Stimulated activated CD4-positive, alpha-beta T cell treated with anti-CD3 and anti-CD28 coated beads, Interleukin-15, amount 100 ng/mL, for 48 hours (primary cell): ENCODE measurements around the gene ST6GALNAC3.
"Not testable (repeated sequence)": the region's sequence is repeated elsewhere in the genome, so short reads cannot be mapped to it uniquely, and the experiment has no call there.

Source experiments
- DNase-seq, 2 donors: peaks; one replicate each; pipeline ENCODE4 v3.0.0-alpha.2; 2020; ENCODE audit warnings: low read depth in 2 of 2

The ST6GALNAC3 gene

GRCh38 chr1:76340056-76340455, 265.5 kb downstream of the ST6GALNAC3 start:
- no peak for DNase-seq

DNA sequence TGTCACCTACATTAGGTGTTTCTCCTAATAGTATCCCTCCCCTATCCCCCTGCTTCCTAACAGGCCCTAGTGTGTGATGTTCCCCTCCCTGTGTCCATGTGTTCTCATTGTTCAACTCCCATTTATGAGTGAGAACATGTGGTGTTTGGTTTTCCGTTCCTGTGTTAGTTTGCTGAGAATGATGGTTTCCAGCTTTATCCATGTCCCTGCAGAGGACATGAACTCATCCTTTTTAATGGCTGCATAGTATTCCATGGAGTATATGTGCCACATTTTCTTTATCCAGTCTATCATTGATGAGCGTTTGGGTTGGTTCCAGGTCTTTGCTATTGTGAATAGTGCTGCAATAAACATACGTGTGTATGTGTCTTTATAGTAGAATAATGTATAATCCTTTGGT, 267.3 kb downstream of the ST6GALNAC3 start:
- not testable (repeated sequence) for DNase-seq

DNA sequence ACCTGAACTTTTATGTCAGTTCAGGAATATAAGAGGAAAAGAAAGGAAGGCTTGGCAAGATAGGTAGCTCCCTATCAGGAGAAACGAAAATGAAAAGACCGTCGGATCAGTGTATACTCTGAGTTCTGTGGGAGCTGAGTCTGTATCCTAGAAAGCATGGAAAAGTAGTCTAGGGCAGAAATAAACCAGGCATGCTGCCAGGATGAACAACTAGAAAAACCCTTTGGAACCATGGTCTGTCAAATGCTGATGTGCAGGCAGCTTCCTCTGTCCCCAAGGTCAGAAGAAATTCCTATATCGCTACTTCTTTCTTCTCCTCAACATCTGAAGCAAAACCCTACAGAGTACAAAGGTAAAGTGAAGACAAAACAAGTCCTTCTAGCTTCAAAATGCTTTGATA, 268.8 kb downstream of the ST6GALNAC3 start:
- no peak for DNase-seq

- no peak for DNase-seq
Measured at GRCh38 chr1:76351655-76352054, 277.1 kb downstream of the ST6GALNAC3 start.

GRCh38 chr1:76352741-76353435, 278.3 kb downstream of the ST6GALNAC3 start:
- no peak for DNase-seq

GRCh38 chr1:76354236-76354635, 279.7 kb downstream of the ST6GALNAC3 start:
- no peak for DNase-seq

GRCh38 chr1:76366726-76367125, 292.2 kb downstream of the ST6GALNAC3 start:
- DNase-seq = no peak

GRCh38 chr1:76371941-76372340, 297.4 kb downstream of the ST6GALNAC3 start:
- DNase-seq = no peak

- no peak for DNase-seq
Measured at GRCh38 chr1:76374086-76374485, 299.5 kb downstream of the ST6GALNAC3 start.

GRCh38 chr1:76377247-76377646, 302.7 kb downstream of the ST6GALNAC3 start:
- no peak for DNase-seq

DNA sequence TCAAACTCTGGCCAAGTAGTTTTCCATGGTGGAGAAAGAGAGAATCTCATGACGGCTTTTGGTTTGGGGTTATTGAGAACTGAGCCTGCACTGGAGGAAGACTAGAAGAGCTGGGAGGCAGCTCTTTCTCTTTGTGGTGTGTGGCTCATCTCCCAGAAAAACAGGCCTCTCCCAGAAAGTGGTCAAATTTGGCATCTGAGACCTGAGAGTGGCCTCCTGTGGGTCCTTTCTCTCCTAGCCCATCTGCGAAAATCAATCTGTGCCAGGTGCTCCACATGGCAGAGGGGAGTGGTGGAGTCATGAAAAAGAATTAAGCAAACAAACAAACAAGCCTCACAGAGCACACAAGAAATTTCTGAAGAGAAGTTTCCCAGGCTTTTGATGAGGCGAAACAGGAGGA, 305.0 kb downstream of the ST6GALNAC3 start:
- DNase-seq = no peak

- DNase-seq = no peak
Measured at GRCh38 chr1:76381450-76382097, 307.0 kb downstream of the ST6GALNAC3 start.

DNA sequence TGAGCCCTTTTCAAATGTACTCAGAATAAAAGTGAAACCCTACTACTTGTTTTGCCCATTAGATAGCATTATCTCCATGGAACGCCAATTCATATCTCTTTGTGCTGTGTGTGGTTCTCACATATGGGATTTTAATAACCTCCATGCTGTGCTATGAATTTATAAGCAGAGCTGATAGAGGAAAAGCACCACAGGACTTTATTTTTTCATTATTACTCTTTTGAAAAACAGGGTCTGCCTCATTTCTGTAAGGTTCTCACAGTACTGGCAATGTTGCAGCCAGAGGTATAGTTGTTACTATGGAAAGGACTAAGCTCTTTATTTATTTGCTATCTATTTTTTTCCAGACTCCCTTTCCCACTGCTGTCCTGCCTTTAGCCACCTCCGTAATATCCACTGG, 313.7 kb downstream of the ST6GALNAC3 start:
- no peak for DNase-seq

- no peak for DNase-seq
Measured at GRCh38 chr1:76390456-76390855, 315.9 kb downstream of the ST6GALNAC3 start.

DNA sequence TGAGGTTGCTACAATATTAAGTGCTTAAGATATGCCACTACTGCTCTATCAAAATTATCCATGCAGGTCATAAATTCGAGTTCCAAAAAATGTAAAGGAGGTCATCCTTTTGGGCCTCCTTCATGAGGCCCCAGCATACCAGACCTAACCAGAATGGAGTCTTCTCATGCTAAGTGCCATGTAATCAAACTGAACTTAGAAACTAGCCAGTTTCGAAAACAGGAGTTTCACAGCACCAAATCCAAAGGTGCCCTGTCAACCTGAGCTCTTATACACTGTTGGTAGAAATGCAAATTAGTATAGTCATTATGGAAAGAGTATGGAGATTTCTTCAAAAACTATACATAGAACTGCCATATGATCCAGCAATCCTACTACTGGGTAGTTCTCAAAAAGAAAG, 320.5 kb downstream of the ST6GALNAC3 start:
- DNase-seq = no peak

DNA sequence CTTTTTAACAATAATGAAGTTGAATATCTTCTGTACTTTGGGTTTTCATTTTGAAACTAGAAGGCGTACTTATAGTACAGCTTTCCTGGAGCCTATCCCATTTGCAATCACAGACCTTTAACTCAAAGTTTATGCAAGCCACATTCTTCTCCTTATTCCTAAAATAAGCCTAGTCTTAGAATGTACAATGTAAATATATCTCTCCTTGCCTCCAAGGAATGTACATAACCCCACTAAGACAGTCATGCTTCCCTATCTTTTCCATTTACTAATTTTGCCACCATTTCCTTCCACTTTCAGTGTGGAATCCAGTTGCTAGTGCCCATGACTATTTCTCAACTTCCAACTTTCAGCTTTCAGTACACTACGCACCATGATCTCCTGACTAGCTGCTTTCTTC, 327.6 kb downstream of the ST6GALNAC3 start:
- DNase-seq = no peak

GRCh38 chr1:76408303-76408702, 333.8 kb downstream of the ST6GALNAC3 start:
- DNase-seq = no peak

GRCh38 chr1:76410499-76410898, 336.0 kb downstream of the ST6GALNAC3 start:
- DNase-seq = no peak

DNA sequence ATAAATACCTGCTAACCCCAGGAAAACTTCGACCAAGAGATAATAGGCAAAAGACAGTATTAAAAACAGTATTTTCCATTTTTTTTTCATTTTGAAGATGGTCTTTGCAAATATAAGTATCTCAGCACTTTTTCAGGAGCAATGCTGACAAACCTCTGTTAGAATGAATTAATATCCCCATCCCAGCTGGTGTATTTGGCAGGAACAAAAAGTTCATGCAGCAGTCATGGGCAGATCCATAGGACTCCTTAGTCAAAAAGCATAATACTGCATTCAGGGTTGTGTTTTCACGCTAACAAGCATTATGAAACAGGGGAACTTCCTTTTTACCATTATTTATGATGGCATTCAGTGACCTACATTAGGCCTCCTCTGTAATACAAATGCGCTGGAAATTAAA, 344.0 kb downstream of the ST6GALNAC3 start:
- DNase-seq = no peak

DNA sequence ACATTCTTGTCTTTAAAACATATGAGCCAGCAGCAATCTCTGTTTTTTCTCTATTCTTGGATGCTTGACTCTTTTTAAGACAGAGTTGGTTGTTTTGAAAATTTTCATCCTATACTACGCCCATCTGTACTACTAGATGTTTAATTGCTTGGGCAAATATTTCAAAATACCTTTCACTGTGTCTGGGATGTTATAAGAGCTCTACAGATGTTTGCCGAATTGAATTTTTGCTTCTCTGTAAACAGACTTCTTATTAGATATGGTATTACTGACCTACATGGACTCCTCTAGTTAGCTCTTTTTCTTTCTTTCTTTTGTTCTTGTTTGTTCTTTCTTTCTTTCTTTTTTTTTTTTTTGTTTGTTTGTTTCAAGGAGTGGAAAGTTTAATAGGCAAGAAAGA, 345.1 kb downstream of the ST6GALNAC3 start:
- DNase-seq = no peak

DNA sequence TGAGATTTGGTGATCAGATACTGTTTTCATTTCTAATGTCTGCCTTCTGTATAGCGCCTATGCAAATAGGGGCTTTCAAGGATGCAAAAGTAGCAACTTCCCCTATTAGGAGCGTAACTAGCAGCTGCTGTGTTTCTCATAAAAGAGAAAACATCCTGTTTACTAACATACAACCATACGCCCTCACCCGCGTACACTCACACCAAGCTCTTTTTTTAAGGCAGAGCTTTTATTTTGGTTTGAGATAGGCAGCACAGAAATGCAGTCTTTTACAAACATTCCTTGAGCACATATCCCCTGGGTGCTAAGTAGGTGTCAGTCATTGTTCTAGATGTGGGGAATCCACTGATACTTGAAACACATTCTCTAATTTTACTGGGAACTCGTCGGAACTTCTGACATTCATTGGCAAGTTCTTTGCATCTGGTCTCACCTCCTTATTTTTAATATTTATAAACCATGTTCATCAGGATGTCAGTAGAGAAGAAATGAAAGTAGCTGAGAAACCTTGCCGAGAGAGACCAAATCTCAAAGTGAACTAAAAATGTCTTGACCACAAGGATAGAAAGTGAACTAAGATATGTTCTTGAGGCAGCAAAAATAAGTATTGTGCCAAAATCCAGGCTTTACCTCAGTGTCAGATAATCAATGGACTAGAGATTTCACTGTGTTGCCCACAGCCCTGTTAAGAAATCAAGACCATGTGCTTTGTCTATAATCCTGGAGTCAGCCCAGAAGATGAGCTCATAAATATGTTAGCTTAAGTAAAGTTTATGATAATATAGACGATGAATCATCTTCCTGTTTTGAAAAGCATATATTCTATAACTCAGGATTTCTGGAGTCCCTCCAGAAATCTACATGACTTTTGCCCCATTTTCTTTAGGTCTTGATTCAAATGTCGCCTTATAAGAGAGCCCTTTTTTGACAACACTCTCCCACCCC, 350.9 kb downstream of the ST6GALNAC3 start:
- DNase-seq = no peak

- no peak for DNase-seq
Measured at GRCh38 chr1:76426606-76427005, 352.1 kb downstream of the ST6GALNAC3 start.

DNA sequence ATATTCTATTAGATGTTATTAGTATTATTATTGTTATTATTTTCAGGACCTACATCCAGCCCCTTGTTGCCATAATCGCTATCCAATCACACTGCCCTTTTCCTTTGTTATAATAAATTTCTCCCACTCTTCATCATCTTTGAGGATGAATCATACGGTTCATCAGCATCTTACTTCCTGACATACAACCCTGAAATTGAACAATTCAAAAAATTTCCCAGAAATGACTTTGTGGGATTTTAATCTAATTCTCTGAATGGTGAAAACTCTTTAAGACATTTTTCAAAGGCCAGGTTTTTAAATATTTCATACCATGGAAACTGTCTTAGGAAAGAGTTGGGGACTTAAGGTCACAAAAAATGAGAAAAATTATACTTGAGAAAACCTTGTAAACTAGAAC, 353.5 kb downstream of the ST6GALNAC3 start:
- no peak for DNase-seq
